Esophagus squamous epithelium (tissue), 4 donors: Measurements from ENCODE around the gene PNPLA2.

Experiments
- POLR2A ChIP-seq, 4 donors: fragments of 450-650 bp; IDR thresholded peaks; one replicate each; pipeline ENCODE4 v1.6.1; 2017; ENCODE audit warnings: antibody characterized with exemption in 4 of 4, mild to moderate bottlenecking in 4 of 4, moderate library complexity in 3 of 4
- TF ChIP-seq, protein P1 (sequence below), 6 experiments: fragments of 450-650 bp in 4 of 6; fragments of 200-600 bp in 2 of 6; sonication (generic) in 2 of 6; IDR thresholded peaks; one replicate each; pipeline ENCODE4 v1.5.1; 2016 to 2019; ENCODE audit warnings: antibody characterized with exemption in 6 of 6, mild to moderate bottlenecking in 4 of 6, moderate library complexity in 4 of 6

DNA sequence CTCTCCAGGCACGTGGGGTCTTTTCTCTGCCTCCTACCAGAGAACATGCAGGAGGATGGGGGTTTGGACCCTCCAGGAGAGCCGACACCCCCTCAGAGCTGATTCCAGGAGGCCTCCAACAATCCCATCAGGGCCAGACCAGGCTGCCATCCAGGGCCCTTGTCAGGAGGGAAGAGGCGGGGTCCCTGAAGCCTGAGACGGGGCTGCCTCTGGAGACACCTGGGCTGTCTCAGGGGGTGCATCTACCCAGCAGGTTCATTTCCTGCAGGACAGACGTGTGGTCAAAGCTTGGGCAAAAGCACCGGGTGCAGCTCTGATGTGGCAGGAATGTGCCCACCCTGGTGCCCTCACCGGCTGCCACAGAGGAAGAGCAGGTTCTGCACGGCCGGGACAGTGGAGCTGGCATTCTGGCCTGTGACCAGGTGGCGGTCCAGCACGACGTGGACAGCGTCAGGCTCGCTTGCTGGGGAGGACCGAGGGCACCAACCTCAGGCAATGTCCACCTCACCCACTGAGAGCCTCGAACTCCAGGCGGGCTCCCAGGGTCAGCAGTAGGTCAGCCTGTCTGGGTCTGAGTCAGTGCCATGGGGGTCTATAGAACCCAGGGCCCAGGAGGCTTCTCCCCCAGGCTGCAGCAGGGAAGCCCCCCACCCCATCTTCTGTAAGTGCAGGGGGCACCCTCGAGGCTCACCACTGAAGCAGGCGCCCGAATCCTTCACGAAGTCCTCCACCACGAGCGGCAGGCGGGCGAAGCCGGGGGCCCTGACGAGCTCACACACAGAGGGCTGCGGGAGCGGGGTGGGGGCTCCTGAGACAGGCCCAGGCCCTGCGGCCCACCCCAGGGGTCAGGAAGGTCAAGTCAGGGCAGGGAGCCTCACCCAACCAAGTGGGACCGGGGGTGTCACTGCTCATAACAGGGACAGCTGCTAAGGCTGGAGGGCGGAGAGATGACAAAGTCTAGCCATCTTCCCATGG is 47.8 kb upstream of the PNPLA2 start:
- TF ChIP-seq, protein P1, sequence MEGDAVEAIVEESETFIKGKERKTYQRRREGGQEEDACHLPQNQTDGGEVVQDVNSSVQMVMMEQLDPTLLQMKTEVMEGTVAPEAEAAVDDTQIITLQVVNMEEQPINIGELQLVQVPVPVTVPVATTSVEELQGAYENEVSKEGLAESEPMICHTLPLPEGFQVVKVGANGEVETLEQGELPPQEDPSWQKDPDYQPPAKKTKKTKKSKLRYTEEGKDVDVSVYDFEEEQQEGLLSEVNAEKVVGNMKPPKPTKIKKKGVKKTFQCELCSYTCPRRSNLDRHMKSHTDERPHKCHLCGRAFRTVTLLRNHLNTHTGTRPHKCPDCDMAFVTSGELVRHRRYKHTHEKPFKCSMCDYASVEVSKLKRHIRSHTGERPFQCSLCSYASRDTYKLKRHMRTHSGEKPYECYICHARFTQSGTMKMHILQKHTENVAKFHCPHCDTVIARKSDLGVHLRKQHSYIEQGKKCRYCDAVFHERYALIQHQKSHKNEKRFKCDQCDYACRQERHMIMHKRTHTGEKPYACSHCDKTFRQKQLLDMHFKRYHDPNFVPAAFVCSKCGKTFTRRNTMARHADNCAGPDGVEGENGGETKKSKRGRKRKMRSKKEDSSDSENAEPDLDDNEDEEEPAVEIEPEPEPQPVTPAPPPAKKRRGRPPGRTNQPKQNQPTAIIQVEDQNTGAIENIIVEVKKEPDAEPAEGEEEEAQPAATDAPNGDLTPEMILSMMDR (IDR thresholded peaks at IDR 0.05), result no peak
- no peak for TF ChIP-seq POLR2A (IDR thresholded peaks at IDR 0.05)
